Measurements from ENCODE around the gene KCNJ9.

GRCh38 chr1:160105155-160105554, 23.8 kb downstream of the KCNJ9 start:
- TF ChIP-seq POLR2A (IDR thresholded peaks at IDR 0.05; ENCODE audit: low read length) (no peak), GATA1 (IDR thresholded peaks at IDR 0.05; ENCODE audit: low read depth, low read length) (no peak)
